CD8-positive, alpha-beta memory T cell (primary cell): Measurements from ENCODE around the gene DNA2. TPM values are rescaled to one million over a fixed set of nuclear protein-coding genes. Genes with fewer than 3 reads are reported as not detected.
"Not testable (repeated sequence)": the region's sequence is repeated elsewhere in the genome, so short reads cannot be mapped to it uniquely, and the experiment has no call there.

ENCODE experiments used
- CTCF ChIA-PET: fragments of 350-600 bp; sonication (Branson Sonifier 250); formaldehyde crosslinking; loops from one replicate; lab custom pipeline; 2021; ENCODE audit warnings: antibody characterized with exemption; lab: Charles Lee
- POLR2A ChIA-PET: fragments of 350-600 bp; sonication (Branson Sonifier 250); formaldehyde crosslinking; loops from one replicate; lab custom pipeline; 2021; ENCODE audit warnings: antibody characterized with exemption; lab: Charles Lee
- DNase-seq, 5 donors: peaks; one replicate each; pipeline versions ENCODE4 v3.0.0 to v3.0.0-alpha.2; 2020 to 2022; ENCODE audit warnings: mixed read lengths in 1 of 5
- H3K27ac ChIP-seq: one replicate; pipeline ENCODE4 v1.7.0; 2013; ENCODE audit warnings: low read depth, mild to moderate bottlenecking, low read length, moderate library complexity
- H3K27me3 ChIP-seq: 2 replicates; pipeline ENCODE4 v1.7.0; 2013; ENCODE audit warnings: low read length, mild to moderate bottlenecking; ENCODE audit not compliant: insufficient read depth, poor library complexity, severe bottlenecking
- H3K36me3 ChIP-seq: 2 replicates; pipeline ENCODE4 v1.7.0; 2013; ENCODE audit warnings: mild to moderate bottlenecking, low read length, moderate library complexity; ENCODE audit not compliant: insufficient read depth
- H3K4me1 ChIP-seq: 2 replicates; pipeline ENCODE4 v1.7.0; 2013; ENCODE audit warnings: mild to moderate bottlenecking, low read length, moderate library complexity; ENCODE audit not compliant: insufficient read depth
- H3K4me3 ChIP-seq: 2 replicates; pipeline ENCODE4 v1.7.0; 2013; ENCODE audit warnings: mild to moderate bottlenecking, low read length
- H3K9me3 ChIP-seq: 2 replicates; pipeline ENCODE4 v1.7.0; 2013; ENCODE audit warnings: mild to moderate bottlenecking, low read length
- H3K27ac Mint-ChIP-seq, 8 donors: one replicate each; pipeline ENCODE4 v1.8.0; 2020 to 2021; ENCODE audit warnings: mixed read lengths in 8 of 8, mild to moderate bottlenecking in 6 of 8, inconsistent platforms in 3 of 8, moderate library complexity in 3 of 8
- H3K27me3 Mint-ChIP-seq, 2 donors: one replicate each; pipeline ENCODE4 v1.8.0; 2020 to 2021; ENCODE audit warnings: mixed read lengths in 2 of 2, mild to moderate bottlenecking in 1 of 2, moderate library complexity in 1 of 2
- H3K36me3 Mint-ChIP-seq, 3 donors: one replicate each; pipeline ENCODE4 v1.8.0; 2020 to 2021; ENCODE audit warnings: mixed read lengths in 3 of 3, inconsistent platforms in 1 of 3, mild to moderate bottlenecking in 1 of 3
- H3K4me1 Mint-ChIP-seq, 3 donors: one replicate each; pipeline ENCODE4 v1.8.0; 2020 to 2021; ENCODE audit warnings: mixed read lengths in 3 of 3, inconsistent platforms in 1 of 3, mild to moderate bottlenecking in 1 of 3
- H3K4me3 Mint-ChIP-seq, 7 donors: one replicate each; pipeline ENCODE4 v1.8.0; 2020 to 2021; ENCODE audit warnings: mixed read lengths in 7 of 7, mild to moderate bottlenecking in 6 of 7, moderate library complexity in 4 of 7, inconsistent platforms in 2 of 7
- H3K9me3 Mint-ChIP-seq, 5 donors: one replicate each; pipeline ENCODE4 v1.8.0; 2020 to 2022; ENCODE audit warnings: mixed read lengths in 5 of 5, mild to moderate bottlenecking in 3 of 5, moderate library complexity in 2 of 5, inconsistent platforms in 1 of 5
- polyA plus RNA-seq: library from polyadenylated mRNA; unstranded; fragments of 300-500 nt; fragmentation: Illumina TruSeq; gene quantifications from one replicate; pipeline ENCODE4 v1.2.3, GENCODE V29; 2021
- total RNA-seq, 2 experiments: library from RNA; stranded (reverse); gene quantifications; one replicate each; pipeline ENCODE4 v1.2.3, GENCODE V29; 2021

The DNA2 gene
- total and polyA plus RNA-seq, 3 experiments from 2014 or later: 0.55 to 40.0 (median 37.3) TPM

DNA sequence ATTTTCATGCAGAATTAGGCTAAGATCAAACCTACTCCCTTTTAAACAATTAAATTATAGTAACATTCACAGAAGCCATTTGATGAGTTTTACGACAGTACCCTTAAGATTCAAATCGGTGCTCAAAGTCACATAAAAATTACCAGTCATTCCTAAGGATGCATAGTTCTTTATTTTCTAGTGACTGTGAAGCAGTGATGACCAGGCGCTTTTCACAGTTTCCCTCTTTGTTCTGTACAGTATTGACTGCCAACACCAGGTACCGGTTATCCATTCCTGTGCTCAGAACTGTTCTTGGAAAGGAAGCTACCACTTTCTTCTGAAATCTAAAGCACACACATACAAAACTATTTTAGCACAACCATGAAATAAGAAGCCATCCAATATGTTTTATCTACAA, 1.9 kb downstream of the DNA2 start:
- Mint-ChIP-seq H3K36me3 (peaks cover 0 to 6% (median 2%) of the 10 kb centered on the region in 3 donors), H3K4me3 (peak overlapping the region in 3 of 7 donors; percentile 15 to 99 (median 96)), H3K4me1 (peaks cover 10 to 31% (median 22%) of the 10 kb centered on the region in 3 donors), H3K9me3 (no peaks in the 10 kb centered on the region), H3K27ac (no peak overlapping the region), H3K27me3 (no peaks in the 10 kb centered on the region)
- Histone ChIP-seq H3K27me3 (no peaks in the 10 kb centered on the region), H3K9me3 (no peaks in the 10 kb centered on the region), H3K27ac (no peak overlapping the region), H3K36me3 (no peaks in the 10 kb centered on the region), H3K4me3 (no peak overlapping the region), H3K4me1 (peaks cover 6% of the 10 kb centered on the region)
- CTCF ChIA-PET: no interaction called here
- POLR2A ChIA-PET: no interaction called here
- no peak for DNase-seq

DNA sequence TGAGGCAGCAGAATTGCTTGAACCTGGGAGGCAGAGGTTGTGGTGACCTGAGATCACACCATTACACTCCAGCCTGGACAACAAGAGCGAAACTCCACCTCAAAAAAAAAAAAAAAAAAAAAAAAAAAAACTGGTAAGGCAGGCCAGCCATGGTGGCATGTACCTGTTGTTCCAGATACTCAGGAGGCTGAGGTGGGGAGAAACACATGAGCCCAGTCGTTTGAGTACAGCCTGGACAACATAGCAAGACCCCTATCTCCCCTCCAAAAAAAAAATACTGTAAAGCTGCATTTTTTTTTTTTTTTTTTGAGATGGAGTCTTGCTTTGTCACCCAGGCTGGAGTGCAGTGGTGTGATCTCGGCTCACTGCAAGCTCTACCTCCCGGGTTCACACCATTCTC, 7.0 kb downstream of the DNA2 start:
- H3K4me3 ChIP-seq, H3K36me3 ChIP-seq, DNase-seq, H3K27ac ChIP-seq, H3K27ac Mint-ChIP-seq, H3K4me1 Mint-ChIP-seq, H3K27me3 ChIP-seq, H3K4me1 ChIP-seq, H3K27me3 Mint-ChIP-seq, H3K36me3 Mint-ChIP-seq, H3K9me3 ChIP-seq, H3K9me3 Mint-ChIP-seq, H3K4me3 Mint-ChIP-seq: not testable (repeated sequence)
- CTCF ChIA-PET: interaction anchor here (0.7 kb wide), 1 partner anchor 766 kb away, joined by 3 read pairs; no protein-coding TSS in a partner anchor
- POLR2A ChIA-PET: interaction anchor here (0.6 kb wide), 1 partner anchor 649 kb away, joined by 3 read pairs; no protein-coding TSS in a partner anchor

DNA sequence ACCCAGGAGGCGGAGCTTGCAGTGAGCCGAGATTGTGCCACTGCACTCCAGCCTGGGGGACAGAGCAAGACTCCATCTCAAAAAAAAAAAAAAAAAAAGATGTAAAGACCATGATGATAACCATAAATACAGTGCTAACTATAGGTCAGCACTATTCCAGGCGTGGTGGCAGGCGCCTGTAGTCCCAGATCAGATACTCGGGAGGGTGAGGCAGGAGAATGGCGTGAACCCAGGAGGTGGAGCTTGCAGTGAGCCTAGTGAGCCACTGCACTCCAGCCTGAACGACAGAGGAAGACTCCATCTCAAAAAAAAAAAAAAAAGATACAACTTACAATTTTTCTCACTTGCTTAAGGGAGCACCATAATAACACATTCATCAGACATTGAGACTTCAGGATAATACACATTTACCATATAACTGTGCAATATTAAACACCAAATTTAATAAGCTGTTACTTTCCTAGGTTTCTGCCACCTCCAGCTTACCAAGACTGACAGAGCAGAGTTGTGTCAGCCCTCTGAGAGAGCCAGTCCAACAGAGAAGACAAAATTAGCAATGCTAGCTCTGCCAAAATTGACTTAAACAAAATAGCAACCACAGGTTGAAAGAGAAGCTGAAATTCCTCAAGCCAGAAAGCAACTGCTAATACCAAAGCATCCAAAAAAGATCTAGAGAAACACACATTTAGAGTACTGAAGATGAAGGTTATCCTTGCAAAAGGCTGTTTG, 8.2 kb downstream of the DNA2 start:
- DNase-seq: no peak
- H3K27me3 Mint-ChIP-seq: no peaks in the 10 kb centered on the region
- H3K36me3 Mint-ChIP-seq: peaks cover 0 to 10% (median 5%) of the 10 kb centered on the region in 3 donors
- H3K9me3 Mint-ChIP-seq: no peaks in the 10 kb centered on the region
- Histone ChIP-seq H3K27ac (no peak overlapping the region), H3K4me1 (no peaks in the 10 kb centered on the region), H3K36me3 (no peaks in the 10 kb centered on the region), H3K27me3 (no peaks in the 10 kb centered on the region), H3K4me3 (no peak overlapping the region), H3K9me3 (no peaks in the 10 kb centered on the region)
- H3K4me3 Mint-ChIP-seq: no peak overlapping the region
- H3K4me1 Mint-ChIP-seq: no peaks in the 10 kb centered on the region
- CTCF ChIA-PET: no interaction called here
- peak overlapping the region in 1 of 8 donors; percentile 26 for H3K27ac Mint-ChIP-seq
- POLR2A ChIA-PET: interaction anchor here (0.6 kb wide), 1 partner anchor 20 kb away, joined by 6 read pairs; no protein-coding TSS in a partner anchor

DNA sequence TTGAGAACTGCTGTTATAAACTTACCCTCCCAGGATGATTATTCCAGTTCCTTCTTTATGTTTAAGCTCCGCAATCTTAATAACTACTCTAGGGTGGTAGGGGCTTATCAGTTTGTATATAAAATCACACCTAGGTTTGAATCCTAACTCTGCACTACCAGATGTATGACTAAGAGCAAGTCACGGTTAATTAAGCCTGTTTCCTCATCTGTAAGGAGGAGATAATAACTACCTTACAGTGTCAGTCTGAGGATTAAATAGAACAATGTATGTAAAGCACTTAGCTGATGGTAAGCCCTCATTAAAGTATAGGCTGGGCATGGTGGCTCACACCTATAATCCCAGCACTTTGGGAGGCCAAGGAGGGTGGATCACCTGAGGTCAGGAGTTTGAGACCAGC, 9.2 kb downstream of the DNA2 start:
- DNase-seq: no peak
- H3K27me3 Mint-ChIP-seq: no peaks in the 10 kb centered on the region
- no peak overlapping the region for H3K27ac ChIP-seq
- H3K36me3 ChIP-seq: no peaks in the 10 kb centered on the region
- H3K27ac Mint-ChIP-seq: no peak overlapping the region
- H3K9me3 Mint-ChIP-seq: no peaks in the 10 kb centered on the region
- CTCF ChIA-PET: no interaction called here
- POLR2A ChIA-PET: no interaction called here
- H3K27me3 ChIP-seq: no peaks in the 10 kb centered on the region
- H3K4me1 ChIP-seq: no peaks in the 10 kb centered on the region
- H3K4me3 Mint-ChIP-seq: no peak overlapping the region
- H3K4me1 Mint-ChIP-seq: no peaks in the 10 kb centered on the region
- no peak overlapping the region for H3K4me3 ChIP-seq
- H3K9me3 ChIP-seq: no peaks in the 10 kb centered on the region
- H3K36me3 Mint-ChIP-seq: peaks cover under 1 to 12% (median 7%) of the 10 kb centered on the region in 3 donors

DNA sequence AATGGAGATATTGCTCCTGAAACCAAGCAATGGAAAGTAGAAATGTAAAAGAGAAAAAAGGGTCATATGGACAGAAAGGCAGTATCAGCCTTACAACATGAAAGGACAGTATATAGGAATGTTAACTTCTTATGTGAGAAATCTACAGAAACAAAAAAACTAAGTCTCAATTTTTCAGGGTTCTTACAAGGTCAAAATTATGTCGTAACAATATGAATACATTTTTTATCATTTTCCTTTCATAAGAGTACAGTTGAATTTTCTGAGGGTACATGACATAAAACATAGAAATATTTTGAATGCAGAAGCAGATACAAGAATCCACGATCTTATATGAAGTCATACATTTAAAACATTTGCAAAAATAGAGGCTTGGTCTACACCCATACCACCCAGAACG, 10.7 kb downstream of the DNA2 start:
- H3K9me3 Mint-ChIP-seq: no peaks in the 10 kb centered on the region
- CTCF ChIA-PET: no interaction called here
- no peak overlapping the region for H3K27ac Mint-ChIP-seq
- no peak for DNase-seq
- no peaks in the 10 kb centered on the region for H3K27me3 ChIP-seq
- POLR2A ChIA-PET: no interaction called here
- no peaks in the 10 kb centered on the region for H3K4me1 ChIP-seq
- no peaks in the 10 kb centered on the region for H3K4me1 Mint-ChIP-seq
- H3K4me3 ChIP-seq: no peak overlapping the region
- H3K9me3 ChIP-seq: no peaks in the 10 kb centered on the region
- peaks cover 5 to 18% (median 9%) of the 10 kb centered on the region in 3 donors for H3K36me3 Mint-ChIP-seq
- no peaks in the 10 kb centered on the region for H3K27me3 Mint-ChIP-seq
- no peak overlapping the region for H3K27ac ChIP-seq
- no peaks in the 10 kb centered on the region for H3K36me3 ChIP-seq
- H3K4me3 Mint-ChIP-seq: no peak overlapping the region

DNA sequence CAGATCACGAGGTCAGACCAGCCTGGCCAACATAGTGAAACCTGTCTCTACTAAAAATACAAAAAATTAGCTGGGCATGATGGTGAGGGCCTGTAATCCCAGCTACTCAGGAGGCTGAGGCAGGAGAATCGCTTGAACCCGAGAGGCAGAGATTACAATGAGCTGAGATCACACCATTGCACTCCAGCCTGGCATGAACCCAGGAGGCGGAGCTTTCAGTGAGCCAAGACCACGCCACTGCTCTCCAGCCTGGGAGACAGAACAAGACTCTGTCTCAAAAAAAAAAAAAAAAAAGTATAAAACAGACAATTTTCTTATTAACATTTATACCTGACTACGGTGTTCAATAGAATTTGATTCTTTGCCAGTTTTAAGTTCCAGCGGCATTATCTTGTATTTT, 22.1 kb downstream of the DNA2 start:
- CTCF ChIA-PET: not testable (repeated sequence)

DNA sequence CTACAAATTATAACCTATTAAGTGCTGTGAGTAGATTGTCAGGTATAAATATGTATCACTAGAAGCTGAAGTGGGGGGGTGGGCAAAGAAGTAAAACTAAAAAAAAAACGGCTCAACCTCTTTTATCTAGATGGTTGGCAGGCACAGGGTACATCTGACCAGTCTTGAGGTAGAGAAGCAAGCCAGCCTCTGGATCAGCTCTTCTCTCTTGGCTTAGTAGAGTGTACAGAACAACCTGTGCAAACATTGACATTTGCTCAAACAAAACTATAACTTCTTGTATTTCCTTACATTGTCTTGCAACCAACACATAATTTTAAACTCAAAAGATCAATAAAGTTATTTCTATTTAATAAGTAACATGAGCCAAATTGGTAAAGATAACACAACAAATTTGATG, 25.6 kb downstream of the DNA2 start:
- no peaks in the 10 kb centered on the region for H3K4me1 ChIP-seq
- H3K27ac ChIP-seq: no peak overlapping the region
- no peak for DNase-seq
- no peaks in the 10 kb centered on the region for H3K36me3 ChIP-seq
- Mint-ChIP-seq H3K36me3 (peaks cover 0 to 2% (median 2%) of the 10 kb centered on the region in 3 donors), H3K27ac (no peak overlapping the region), H3K4me1 (no peaks in the 10 kb centered on the region), H3K9me3 (no peaks in the 10 kb centered on the region), H3K4me3 (no peak overlapping the region), H3K27me3 (no peaks in the 10 kb centered on the region)
- ChIA-PET CTCF (interaction anchor here (0.9 kb wide), 1 partner anchor 39 kb away, joined by 3 read pairs; the partner anchor contains the start of gene RUFY2), POLR2A (no interaction called here)
- no peaks in the 10 kb centered on the region for H3K9me3 ChIP-seq
- H3K27me3 ChIP-seq: no peaks in the 10 kb centered on the region
- H3K4me3 ChIP-seq: no peak overlapping the region

More for the DNA sequence above, 22.1 kb downstream of the DNA2 start:
- H3K27me3 Mint-ChIP-seq, POLR2A ChIA-PET, H3K36me3 Mint-ChIP-seq, H3K36me3 ChIP-seq, DNase-seq, H3K4me1 ChIP-seq, H3K4me3 Mint-ChIP-seq, H3K27ac ChIP-seq, H3K9me3 Mint-ChIP-seq, H3K9me3 ChIP-seq, H3K27me3 ChIP-seq, H3K4me1 Mint-ChIP-seq, H3K4me3 ChIP-seq: not testable (repeated sequence)
- peak overlapping the region in 2 of 8 donors; percentile 9 to 29 for H3K27ac Mint-ChIP-seq

DNA sequence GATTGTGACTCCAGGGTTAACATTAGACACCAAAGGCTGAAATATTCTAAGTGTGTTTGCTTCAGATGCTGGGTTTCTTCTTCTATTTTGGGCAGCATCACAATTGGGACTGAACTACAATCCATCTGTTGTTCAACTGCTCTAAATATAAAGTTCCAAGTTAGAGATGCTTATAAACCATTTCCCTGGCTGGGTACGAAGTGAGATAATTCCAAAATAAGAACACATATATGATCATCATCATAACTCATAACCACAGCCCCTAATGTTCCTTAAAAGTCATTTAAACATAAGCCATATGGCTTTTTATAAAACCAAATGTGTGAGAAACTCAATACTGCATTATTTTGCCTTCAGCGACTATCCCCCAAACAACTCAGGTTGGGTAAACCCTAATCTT, 28.8 kb downstream of the DNA2 start:
- no peak overlapping the region for H3K27ac ChIP-seq
- H3K4me1 ChIP-seq: no peaks in the 10 kb centered on the region
- H3K4me3 Mint-ChIP-seq: no peak overlapping the region
- H3K36me3 ChIP-seq: no peaks in the 10 kb centered on the region
- no peaks in the 10 kb centered on the region for H3K27me3 ChIP-seq
- no peaks in the 10 kb centered on the region for H3K9me3 ChIP-seq
- peak overlapping the region in 1 of 8 donors; percentile 47 for H3K27ac Mint-ChIP-seq
- H3K9me3 Mint-ChIP-seq: no peaks in the 10 kb centered on the region
- DNase-seq: no peak
- H3K4me1 Mint-ChIP-seq: no peaks in the 10 kb centered on the region
- H3K4me3 ChIP-seq: no peak overlapping the region
- H3K36me3 Mint-ChIP-seq: peaks cover 0 to 2% (median 0%) of the 10 kb centered on the region in 3 donors
- ChIA-PET CTCF (no interaction called here), POLR2A (no interaction called here)
- no peaks in the 10 kb centered on the region for H3K27me3 Mint-ChIP-seq
